Neural cell (in vitro differentiated cells): ENCODE data around the gene OXSR1. TPM values are rescaled to one million over a fixed set of nuclear protein-coding genes. Genes with fewer than 3 reads are reported as not detected.

Experiments
- H2AFZ ChIP-seq: fragments of 200-600, 300-800 bp; sonication (generic), shearing (Covaris generic); 2 replicates; pipeline ENCODE4 v1.6.0; 2014; ENCODE audit warnings: low read depth, mild to moderate bottlenecking, antibody characterized with exemption, low read length, moderate library complexity
- H3F3A ChIP-seq: fragments of 200-600 bp; shearing (Covaris generic); 2 replicates; pipeline ENCODE4 v1.6.1; 2016; ENCODE audit warnings: mild to moderate bottlenecking, moderate library complexity, mixed read lengths, antibody characterized with exemption, low read length; ENCODE audit not compliant: insufficient read depth, poor library complexity, severe bottlenecking
- H3K27ac ChIP-seq: fragments of 200-600, 300-800 bp; sonication (generic), shearing (Covaris generic); 2 replicates; pipeline ENCODE4 v1.5.1; 2014; ENCODE audit warnings: mild to moderate bottlenecking, low read length, moderate library complexity
- H3K27me3 ChIP-seq: fragments of 300-800, 200-600 bp; sonication (generic), shearing (Covaris generic); 2 replicates; pipeline ENCODE4 v1.6.0; 2014; ENCODE audit warnings: mild to moderate bottlenecking, low read depth, low read length, moderate library complexity; ENCODE audit not compliant: insufficient read depth
- H3K36me3 ChIP-seq: fragments of 300-800, 200-600 bp; sonication (generic), shearing (Covaris generic); 2 replicates; pipeline ENCODE4 v1.5.1; 2014; ENCODE audit warnings: mild to moderate bottlenecking, antibody characterized with exemption, low read length, moderate library complexity; ENCODE audit not compliant: insufficient read depth
- H3K4me2 ChIP-seq: fragments of 300-800, 200-600 bp; sonication (generic), shearing (Covaris generic); 2 replicates; pipeline ENCODE4 v1.6.0; 2014; ENCODE audit warnings: mild to moderate bottlenecking, low read length
- H3K4me3 ChIP-seq: fragments of 300-800, 200-600 bp; sonication (generic), shearing (Covaris generic); 2 replicates; pipeline ENCODE4 v1.5.1; 2014; ENCODE audit warnings: mild to moderate bottlenecking, low read length, moderate library complexity
- H3K79me2 ChIP-seq: fragments of 200-600 bp; shearing (Covaris generic); replicated peaks from 2 replicates; pipeline ENCODE4 v1.6.0; 2014; ENCODE audit warnings: mild to moderate bottlenecking, low read length, moderate library complexity; ENCODE audit not compliant: insufficient read depth
- H3K9ac ChIP-seq: fragments of 300-800, 200-600 bp; sonication (generic), shearing (Covaris generic); 2 replicates; pipeline ENCODE4 v1.6.1; 2016; ENCODE audit warnings: mild to moderate bottlenecking, low read length, mixed read lengths
- H3K9me2 ChIP-seq: fragments of 200-600 bp; shearing (Covaris generic); 2 replicates; pipeline ENCODE4 v1.6.1; 2016; ENCODE audit warnings: mild to moderate bottlenecking, low read length, mixed read lengths; ENCODE audit not compliant: insufficient read depth
- H3K9me3 ChIP-seq: fragments of 200-600, 300-800 bp; sonication (generic), shearing (Covaris generic); 2 replicates; pipeline ENCODE4 v1.6.1; 2016; ENCODE audit warnings: mild to moderate bottlenecking, mixed run types, low read length, moderate library complexity, mixed read lengths
- H4K20me1 ChIP-seq: fragments of 200-600 bp; shearing (Covaris generic); 2 replicates; pipeline ENCODE4 v1.6.1; 2016; ENCODE audit warnings: mild to moderate bottlenecking, mixed run types; ENCODE audit not compliant: insufficient read depth
- CTCF ChIP-seq: fragments of 450-650 bp; IDR thresholded peaks from 2 replicates; pipeline ENCODE4 v1.5.1; 2014; ENCODE audit warnings: antibody characterized with exemption, mild to moderate bottlenecking, moderate library complexity; ENCODE audit not compliant: poor library complexity, severe bottlenecking
- EP300 ChIP-seq: fragments of 450-650 bp; conservative IDR thresholded peaks from 2 replicates; pipeline ENCODE4 v1.6.1; 2014; ENCODE audit warnings: antibody characterized with exemption, mild to moderate bottlenecking, moderate library complexity; ENCODE audit not compliant: poor library complexity, severe bottlenecking
- EZH2 ChIP-seq: fragments of 200-600, 300-800 bp; shearing (Covaris generic), sonication (generic); IDR thresholded peaks from 2 replicates; pipeline ENCODE4 v1.6.1; 2014; ENCODE audit warnings: antibody characterized with exemption, low read length, borderline replicate concordance, mild to moderate bottlenecking; ENCODE audit not compliant: insufficient read depth, poor library complexity, severe bottlenecking
- MXI1 ChIP-seq: fragments of 450-650 bp; conservative IDR thresholded peaks from 2 replicates; pipeline ENCODE4 v1.6.1; 2014; ENCODE audit warnings: antibody characterized with exemption, mild to moderate bottlenecking; ENCODE audit not compliant: poor library complexity, severe bottlenecking
- POLR2AphosphoS5 ChIP-seq: IDR thresholded peaks from 2 replicates; pipeline ENCODE4 v1.6.1; 2012
- RAD21 ChIP-seq: fragments of 450-650 bp; conservative IDR thresholded peaks from 2 replicates; pipeline ENCODE4 v1.6.1; 2014; ENCODE audit warnings: antibody characterized with exemption, mild to moderate bottlenecking, moderate library complexity
- REST ChIP-seq: IDR thresholded peaks from 2 replicates; pipeline ENCODE4 v1.6.1; 2012; ENCODE audit warnings: borderline replicate concordance
- SMC3 ChIP-seq: fragments of 450-650 bp; conservative IDR thresholded peaks from 2 replicates; pipeline ENCODE4 v1.6.1; 2014; ENCODE audit warnings: antibody characterized with exemption, mild to moderate bottlenecking, moderate library complexity; ENCODE audit not compliant: poor library complexity
- TAF1 ChIP-seq: IDR thresholded peaks from 2 replicates; pipeline ENCODE4 v1.6.1; 2012; ENCODE audit warnings: low read depth
- polyA plus RNA-seq: library from polyadenylated mRNA; depleted of rRNA; stranded (reverse); fragments of >200 nt; gene quantifications from 2 replicates; pipeline ENCODE4 v1.2.3, GENCODE V29; 2014

Gene OXSR1
- polyA plus RNA-seq, 1 donor from 2014 or later, result 50.8 TPM

GRCh38 chr3:38203690-38204089, 38.4 kb downstream of the OXSR1 start:
- Histone ChIP-seq H4K20me1 (no peaks in the 10 kb centered on the region), H3F3A (no peaks in the 10 kb centered on the region), H3K9me3 (no peaks in the 10 kb centered on the region), H3K4me2 (no peak overlapping the region), H3K4me3 (no peak overlapping the region), H2AFZ (no peak overlapping the region), H3K27ac (no peak overlapping the region), H3K27me3 (no peaks in the 10 kb centered on the region), H3K9me2 (no peaks in the 10 kb centered on the region), H3K79me2 (no peaks in the 10 kb centered on the region), H3K9ac (no peak overlapping the region), H3K36me3 (peaks cover 5% of the 10 kb centered on the region)
- no peak for TF ChIP-seq EP300
- TF ChIP-seq MXI1, result no peak
- no peak for TF ChIP-seq RAD21
- TF ChIP-seq EZH2, result no peak
- TF ChIP-seq CTCF, result no peak
- no peak for TF ChIP-seq POLR2AphosphoS5
- no peak for TF ChIP-seq TAF1
- no peak for TF ChIP-seq SMC3
- TF ChIP-seq REST, result no peak

GRCh38 chr3:38204599-38205471, 39.5 kb downstream of the OXSR1 start:
- H3K79me2 ChIP-seq, result no peaks in the 10 kb centered on the region
- no peaks in the 10 kb centered on the region for H3K9me3 ChIP-seq
- no peaks in the 10 kb centered on the region for H3K9me2 ChIP-seq
- no peaks in the 10 kb centered on the region for H4K20me1 ChIP-seq
- H3K4me3 ChIP-seq, result no peak overlapping the region
- no peaks in the 10 kb centered on the region for H3F3A ChIP-seq
- H3K36me3 ChIP-seq, result peaks cover under 1% of the 10 kb centered on the region
- no peak for TF ChIP-seq REST
- TF ChIP-seq EZH2, result no peak
- TF ChIP-seq SMC3, result no peak
- TF ChIP-seq RAD21, result no peak
- no peak for TF ChIP-seq POLR2AphosphoS5
- no peak for TF ChIP-seq CTCF
- no peak for TF ChIP-seq EP300
- TF ChIP-seq TAF1, result no peak
- TF ChIP-seq MXI1, result no peak
- no peak overlapping the region for H3K9ac ChIP-seq
- no peak overlapping the region for H2AFZ ChIP-seq
- H3K4me2 ChIP-seq, result no peak overlapping the region
- no peak overlapping the region for H3K27ac ChIP-seq
- no peaks in the 10 kb centered on the region for H3K27me3 ChIP-seq
